CD14-positive monocyte (primary cell): Measurements from ENCODE around the gene STRBP. TPM values are rescaled to one million over a fixed set of nuclear protein-coding genes. Genes with fewer than 3 reads are reported as not detected.

ENCODE experiments used
- DNase-seq, 3 donors: peaks; one replicate each; pipeline ENCODE4 v3.0.0-alpha.2; 2011 to 2022
- H2AFZ ChIP-seq: 2 replicates; pipeline ENCODE4 v1.6.0; 2012; ENCODE audit warnings: mild to moderate bottlenecking, low read depth, low read length, inconsistent platforms; ENCODE audit not compliant: insufficient read depth, poor library complexity, severe bottlenecking
- H3K27ac ChIP-seq, 2 donors: 1 replicate in 1 of 2; 2 replicates in 1 of 2; pipeline ENCODE4 v1.5.1; 2012 to 2013; ENCODE audit warnings: low read length in 2 of 2, control low read depth in 1 of 2, inconsistent platforms in 1 of 2, low read depth in 1 of 2, mild to moderate bottlenecking in 1 of 2
- H3K27me3 ChIP-seq, 2 donors: one replicate each; pipeline versions ENCODE4 v1.6.0 to v1.6.1; 2011 to 2013; ENCODE audit warnings: low read length in 2 of 2; ENCODE audit not compliant: control insufficient read depth in 2 of 2, insufficient read depth in 2 of 2
- H3K36me3 ChIP-seq, 2 donors: replicated peaks in 1 of 2; 1 replicate in 1 of 2; 2 replicates in 1 of 2; pipeline versions ENCODE4 v1.5.1 to v1.6.1; 2012 to 2013; ENCODE audit warnings: low read length in 2 of 2, control low read depth in 1 of 2, inconsistent platforms in 1 of 2, mild to moderate bottlenecking in 1 of 2; ENCODE audit not compliant: insufficient read depth in 2 of 2, control insufficient read depth in 1 of 2
- H3K4me1 ChIP-seq, 2 donors: 1 replicate in 1 of 2; 2 replicates in 1 of 2; pipeline versions ENCODE4 v1.5.1 to v1.6.1; 2012 to 2013; ENCODE audit warnings: low read length in 2 of 2, control low read depth in 1 of 2, inconsistent platforms in 1 of 2, mild to moderate bottlenecking in 1 of 2, moderate library complexity in 1 of 2; ENCODE audit not compliant: insufficient read depth in 2 of 2, control insufficient read depth in 1 of 2
- H3K4me2 ChIP-seq: replicated peaks from 2 replicates; pipeline ENCODE3; 2012; ENCODE audit warnings: low read length, moderate library complexity, mild to moderate bottlenecking; ENCODE audit not compliant: poor library complexity, severe bottlenecking; ENCODE audit errors: extremely low read depth
- H3K4me3 ChIP-seq, 3 experiments: fragments of 200-600 bp in 1 of 3; sonication (generic) in 1 of 3; replicated peaks in 1 of 3; 1 replicate in 2 of 3; 2 replicates in 1 of 3; pipeline ENCODE4 v1.5.1; 2011 to 2013; ENCODE audit warnings: low read length in 3 of 3, mild to moderate bottlenecking in 3 of 3, control low read depth in 2 of 3, low read depth in 2 of 3, inconsistent platforms in 1 of 3, moderate library complexity in 1 of 3
- H3K79me2 ChIP-seq: 2 replicates; pipeline ENCODE4 v1.6.0; 2012; ENCODE audit warnings: mild to moderate bottlenecking, control low read depth, inconsistent platforms, low read length, moderate library complexity; ENCODE audit not compliant: insufficient read depth
- H3K9ac ChIP-seq: 2 replicates; pipeline ENCODE4 v1.6.0; 2017; ENCODE audit warnings: low read length, mild to moderate bottlenecking; ENCODE audit not compliant: insufficient read depth, poor library complexity, severe bottlenecking
- H3K9me3 ChIP-seq, 2 donors: replicated peaks in 1 of 2; 1 replicate in 1 of 2; 2 replicates in 1 of 2; pipeline versions ENCODE4 v1.5.1 to v1.6.1; 2012 to 2013; ENCODE audit warnings: low read length in 2 of 2, control low read depth in 1 of 2; ENCODE audit not compliant: control insufficient read depth in 1 of 2, insufficient read depth in 1 of 2
- H4K20me1 ChIP-seq: 2 replicates; pipeline ENCODE4 v1.6.0; 2012; ENCODE audit warnings: mild to moderate bottlenecking, low read length, control low read depth, moderate library complexity; ENCODE audit not compliant: insufficient read depth
- H3K27ac Mint-ChIP-seq, 7 donors: one replicate each; pipeline ENCODE4 v1.8.0; 2020; ENCODE audit warnings: mild to moderate bottlenecking in 7 of 7, mixed read lengths in 7 of 7, moderate library complexity in 6 of 7, inconsistent platforms in 2 of 7
- H3K27me3 Mint-ChIP-seq, 3 donors: one replicate each; pipeline ENCODE4 v1.8.0; 2021 to 2022; ENCODE audit warnings: low read depth in 3 of 3, mild to moderate bottlenecking in 3 of 3, mixed read lengths in 3 of 3, moderate library complexity in 3 of 3, inconsistent platforms in 1 of 3
- H3K36me3 Mint-ChIP-seq, 2 donors: one replicate each; pipeline ENCODE4 v1.8.0; 2020; ENCODE audit warnings: mixed read lengths in 2 of 2, inconsistent platforms in 1 of 2, mild to moderate bottlenecking in 1 of 2
- H3K4me1 Mint-ChIP-seq: one replicate; pipeline ENCODE4 v1.8.0; 2020; ENCODE audit warnings: mild to moderate bottlenecking, mixed read lengths
- H3K4me3 Mint-ChIP-seq, 2 donors: one replicate each; pipeline ENCODE4 v1.8.0; 2020; ENCODE audit warnings: mild to moderate bottlenecking in 2 of 2, mixed read lengths in 2 of 2, moderate library complexity in 1 of 2
- H3K9me3 Mint-ChIP-seq, 7 donors: one replicate each; pipeline ENCODE4 v1.8.0; 2020 to 2022; ENCODE audit warnings: mixed read lengths in 7 of 7, mild to moderate bottlenecking in 6 of 7, moderate library complexity in 6 of 7, inconsistent platforms in 2 of 7
- CTCF ChIP-seq: fragments of 200-600 bp; IDR thresholded peaks from one replicate; pipeline ENCODE4 v1.8.0; 2022; ENCODE audit warnings: antibody characterized with exemption, mild to moderate bottlenecking
- whole genome bisulfite sequencing: methylation state at CpG from one replicate; pipeline ENCODE4 v1.1.5; 2013; ENCODE audit warnings: missing lambda C conversion rate; ENCODE audit not compliant: insufficient coverage; 5-methylcytosine and 5-hydroxymethylcytosine counted together
- intact Hi-C, 2 donors: fragments of 100-400 bp; cut with micrococcal nuclease; formaldehyde crosslinking; loops; one replicate each; pipeline versions ENCODE4 v1.15.0 to v1.15.1; 2023
- polyA plus RNA-seq, 3 donors: library from polyadenylated mRNA; depleted of rRNA in 1 of 3; unstranded in 2 of 3; stranded (reverse) in 1 of 3; fragments of 300-500 nt in 2 of 3; fragments of >200 nt in 1 of 3; fragmentation: Illumina TruSeq in 2 of 3; gene quantifications; 1 replicate in 2 of 3; 2 replicates in 1 of 3; pipeline ENCODE4 v1.2.3, GENCODE V29; 2012 to 2021

STRBP gene
- polyA plus RNA-seq, 3 donors: 0.97 to 1.9 (median 1.9) TPM

- Histone ChIP-seq H3K36me3 (no peaks in the 10 kb centered on the region), H3K4me2 (no peak overlapping the region), H3K27ac (no peak overlapping the region), H3K4me1 (no peaks in the 10 kb centered on the region), H4K20me1 (no peaks in the 10 kb centered on the region), H3K9ac (no peak overlapping the region), H3K79me2 (no peaks in the 10 kb centered on the region), H3K9me3 (no peaks in the 10 kb centered on the region), H3K27me3 (no peaks in the 10 kb centered on the region), H2AFZ (no peak overlapping the region), H3K4me3 (no peak overlapping the region)
- no peak for TF ChIP-seq CTCF
- Mint-ChIP-seq H3K27me3 (no peaks in the 10 kb centered on the region), H3K36me3 (no peaks in the 10 kb centered on the region), H3K9me3 (no peaks in the 10 kb centered on the region), H3K27ac (no peak overlapping the region), H3K4me3 (no peak overlapping the region), H3K4me1 (peaks cover 21% of the 10 kb centered on the region)
- intact Hi-C loops: no loop called here
- no CpG with 5 or more reads among the region's 1 CpG for WGBS
- no peak for DNase-seq
These were observed 93.4 kb downstream of the STRBP start for GRCh38 chr9:123174887-123175518.

GRCh38 chr9:123174079-123174478 lies 94.3 kb downstream of the STRBP start:
- no peaks in the 10 kb centered on the region for H3K27me3 ChIP-seq
- H2AFZ ChIP-seq: no peak overlapping the region
- H4K20me1 ChIP-seq: no peaks in the 10 kb centered on the region
- no peak overlapping the region for H3K4me3 Mint-ChIP-seq
- no peaks in the 10 kb centered on the region for H3K9me3 ChIP-seq
- no peaks in the 10 kb centered on the region for H3K9me3 Mint-ChIP-seq
- intact Hi-C loops: no loop called here
- H3K4me1 Mint-ChIP-seq: peaks cover 24% of the 10 kb centered on the region
- no peak overlapping the region for H3K9ac ChIP-seq
- H3K4me2 ChIP-seq: no peak overlapping the region
- no peak for DNase-seq
- H3K27ac ChIP-seq: no peak overlapping the region
- TF ChIP-seq CTCF: no peak
- no peaks in the 10 kb centered on the region for H3K36me3 Mint-ChIP-seq
- H3K79me2 ChIP-seq: no peaks in the 10 kb centered on the region
- H3K36me3 ChIP-seq: no peaks in the 10 kb centered on the region
- no CpG with 5 or more reads among the region's 1 CpG for WGBS
- no peak overlapping the region for H3K27ac Mint-ChIP-seq
- H3K4me3 ChIP-seq: no peak overlapping the region
- H3K4me1 ChIP-seq: no peaks in the 10 kb centered on the region
- H3K27me3 Mint-ChIP-seq: no peaks in the 10 kb centered on the region
